Stimulated activated CD8-positive, alpha-beta memory T cell treated with anti-CD3 and anti-CD28 coated beads, Interleukin-2, amount 100 ng/mL, for 1 hour (primary cell): ENCODE results near the gene MYO1F.
"Not testable (repeated sequence)": the region's sequence is repeated elsewhere in the genome, so short reads cannot be mapped to it uniquely, and the experiment has no call there.

Source experiments
- DNase-seq, 2 donors: peaks; one replicate each; pipeline ENCODE4 v3.0.0-alpha.2; 2020; ENCODE audit warnings: low read depth in 2 of 2

MYO1F gene

GRCh38 chr19:8564866-8565265 is 12.4 kb downstream of the MYO1F start:
- not testable (repeated sequence) for DNase-seq

GRCh38 chr19:8561075-8561764 is 16.0 kb downstream of the MYO1F start:
- no peak for DNase-seq

DNA sequence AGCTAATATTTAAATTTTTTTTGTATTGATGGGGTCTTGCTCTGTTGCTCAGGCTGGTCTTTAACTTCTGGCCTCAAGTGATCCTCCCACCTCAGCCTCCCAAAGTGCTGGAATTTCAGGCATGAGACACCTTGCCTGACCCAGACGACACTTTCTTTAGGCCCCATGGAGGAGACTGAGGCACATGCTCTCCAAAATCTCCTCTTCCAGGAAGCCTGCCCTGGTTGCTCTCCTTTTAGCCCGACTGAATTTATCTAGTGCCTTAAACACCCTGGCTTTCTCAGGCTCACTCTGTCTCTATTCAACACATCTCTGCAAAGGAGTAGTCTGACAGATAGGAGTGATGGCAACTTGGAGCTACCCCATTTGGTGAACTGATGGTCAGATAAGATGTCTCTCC is 18.9 kb downstream of the MYO1F start:
- no peak for DNase-seq

- DNase-seq: no peak
These were observed 19.5 kb downstream of the MYO1F start for GRCh38 chr19:8557642-8558238.

DNA sequence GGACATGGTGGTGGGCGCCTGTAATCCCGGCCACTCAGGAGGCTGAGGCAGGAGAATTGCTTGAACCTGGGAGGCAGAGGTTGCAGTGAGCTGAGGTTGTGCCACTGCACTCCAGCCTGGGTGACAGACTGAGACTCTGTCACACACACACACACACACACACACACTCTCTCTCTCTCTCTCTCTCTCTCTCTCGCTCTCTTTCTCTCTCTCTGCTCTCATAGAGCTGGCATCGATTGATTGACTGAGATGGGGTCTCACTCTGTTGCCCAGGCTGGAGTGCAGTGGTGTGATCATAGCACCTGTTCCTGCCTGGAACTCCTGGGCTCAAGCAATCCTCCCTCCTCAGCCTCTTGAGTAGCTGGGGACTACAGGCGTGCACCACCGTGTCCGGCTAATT is 23.5 kb downstream of the MYO1F start:
- DNase-seq: not testable (repeated sequence)

DNA sequence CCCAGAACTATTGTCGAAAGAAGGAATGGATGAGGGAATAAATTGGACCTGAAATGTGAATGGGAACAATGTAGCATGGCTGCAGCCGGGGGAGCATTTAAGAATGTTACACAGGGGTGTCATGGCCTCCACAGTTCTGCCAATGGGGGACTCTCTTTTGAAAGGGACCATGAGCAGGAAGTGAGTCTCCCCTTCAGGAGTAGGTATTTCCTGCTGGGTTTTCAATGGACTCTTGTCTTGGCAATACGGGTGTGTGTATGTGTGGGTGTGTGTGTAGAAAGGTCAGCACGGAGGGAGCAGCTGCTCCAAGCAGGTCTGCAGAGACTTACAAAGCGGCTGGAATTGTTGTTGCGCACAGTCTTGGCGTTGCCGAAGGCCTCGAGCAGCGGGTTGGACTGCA is 24.4 kb downstream of the MYO1F start:
- no peak for DNase-seq

- DNase-seq: no peak
These were observed 27.2 kb downstream of the MYO1F start for GRCh38 chr19:8550070-8550469.

GRCh38 chr19:8545743-8546142 is 31.5 kb downstream of the MYO1F start:
- DNase-seq: no peak

DNA sequence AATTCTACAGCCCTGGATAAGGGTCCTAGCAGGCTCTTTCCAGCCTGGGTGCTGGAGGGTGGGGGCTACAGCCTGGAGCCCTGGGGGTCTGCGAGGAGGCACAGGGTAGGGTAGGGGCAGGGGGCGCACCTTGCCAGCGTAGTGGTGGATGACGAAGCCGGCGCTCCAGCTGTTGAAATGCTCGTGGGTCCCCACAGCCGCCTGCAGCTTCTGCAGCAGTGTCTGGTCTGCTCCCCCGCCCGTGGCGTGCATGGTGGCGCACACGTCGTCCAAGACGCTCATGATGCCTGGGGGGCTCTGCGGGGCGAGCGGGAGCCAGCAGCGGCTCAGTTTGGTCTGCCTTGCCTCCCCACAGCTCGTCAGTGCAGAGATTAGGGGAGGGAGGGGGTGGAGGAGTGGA is 33.1 kb downstream of the MYO1F start:
- no peak for DNase-seq

DNA sequence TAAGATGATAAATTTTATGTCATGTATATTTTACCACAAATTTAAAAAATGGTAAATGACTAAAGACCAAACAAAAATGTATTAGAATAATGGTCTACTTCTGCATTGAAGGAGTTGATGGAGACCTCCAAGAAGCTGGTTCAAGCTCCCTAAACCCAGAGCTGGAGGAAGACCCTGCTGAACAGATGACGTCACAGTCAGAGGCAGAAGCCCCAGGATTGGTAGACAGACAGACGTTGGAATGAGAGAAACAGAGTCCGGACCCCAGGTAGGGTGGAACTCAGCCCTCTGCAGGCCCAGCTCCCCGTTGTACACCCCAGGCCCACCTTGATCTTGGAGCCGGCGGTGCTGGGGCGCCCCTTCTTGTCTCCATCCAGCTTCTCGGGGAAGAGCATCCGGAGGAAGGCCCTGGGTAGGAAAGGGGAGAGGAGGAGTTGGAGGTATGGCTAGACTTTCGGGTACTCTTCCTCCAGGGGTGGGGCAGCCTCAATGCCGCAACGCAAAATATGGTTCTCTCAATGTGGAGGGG is 37.6 kb downstream of the MYO1F start:
- no peak for DNase-seq

GRCh38 chr19:8537099-8537498 is 40.1 kb downstream of the MYO1F start:
- no peak for DNase-seq

DNA sequence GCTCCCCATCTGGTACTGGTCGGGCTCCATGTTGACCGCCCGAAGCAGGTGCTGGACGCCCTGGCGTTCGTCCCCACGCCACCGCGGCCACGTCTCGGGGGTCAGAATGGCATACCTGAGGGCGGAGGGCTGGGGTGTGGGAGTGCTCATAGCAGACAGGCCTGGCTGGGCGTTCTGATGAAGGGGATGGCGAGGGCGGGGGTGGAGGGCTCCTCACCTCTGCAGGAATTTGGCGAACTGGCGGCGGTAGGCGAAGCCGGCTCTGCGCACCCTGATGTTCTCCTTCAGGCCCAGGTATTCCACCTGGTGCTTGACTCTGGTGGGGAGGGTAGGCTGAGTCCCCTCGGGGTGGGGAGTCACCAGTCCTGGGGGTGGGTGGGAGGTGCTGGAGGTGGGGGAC is 41.0 kb downstream of the MYO1F start:
- no peak for DNase-seq

DNA sequence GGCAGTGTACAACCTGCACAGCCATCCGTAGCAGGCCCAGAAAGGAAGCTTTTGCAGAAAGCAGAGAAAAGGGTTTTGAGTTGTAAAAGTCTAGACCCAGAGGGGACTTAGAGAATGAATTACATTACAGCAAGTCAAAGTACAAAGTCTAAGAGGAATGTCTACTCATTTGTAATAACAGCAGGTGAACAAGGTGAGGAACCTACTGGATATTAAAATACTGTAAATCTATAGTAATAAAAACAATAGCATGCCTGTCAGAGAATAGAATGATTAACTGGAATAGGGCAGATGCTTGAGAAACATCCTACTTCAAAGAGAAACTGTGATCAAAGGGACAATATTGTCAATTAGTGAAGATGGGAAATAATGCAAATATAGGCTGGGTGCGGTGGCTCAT is 45.0 kb downstream of the MYO1F start:
- no peak for DNase-seq

DNA sequence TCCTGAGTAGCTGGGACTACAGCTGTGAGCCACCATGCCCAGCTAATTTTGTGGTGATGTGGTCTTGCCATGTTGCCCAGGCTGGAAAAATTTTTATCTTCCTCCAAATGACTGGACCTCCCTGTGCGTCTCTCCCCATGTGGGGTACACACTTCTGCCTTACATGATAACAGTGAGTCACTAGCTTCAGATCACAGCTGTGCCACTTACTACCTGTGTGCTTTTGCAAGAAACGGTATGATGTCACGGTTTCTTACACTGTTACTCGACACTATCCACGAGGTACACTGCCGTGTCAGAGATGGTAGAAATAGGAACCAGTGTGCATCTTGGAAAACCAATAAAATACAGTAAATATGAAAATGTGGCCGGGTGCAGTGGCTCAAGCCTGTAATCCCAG is 45.8 kb downstream of the MYO1F start:
- DNase-seq: no peak

DNA sequence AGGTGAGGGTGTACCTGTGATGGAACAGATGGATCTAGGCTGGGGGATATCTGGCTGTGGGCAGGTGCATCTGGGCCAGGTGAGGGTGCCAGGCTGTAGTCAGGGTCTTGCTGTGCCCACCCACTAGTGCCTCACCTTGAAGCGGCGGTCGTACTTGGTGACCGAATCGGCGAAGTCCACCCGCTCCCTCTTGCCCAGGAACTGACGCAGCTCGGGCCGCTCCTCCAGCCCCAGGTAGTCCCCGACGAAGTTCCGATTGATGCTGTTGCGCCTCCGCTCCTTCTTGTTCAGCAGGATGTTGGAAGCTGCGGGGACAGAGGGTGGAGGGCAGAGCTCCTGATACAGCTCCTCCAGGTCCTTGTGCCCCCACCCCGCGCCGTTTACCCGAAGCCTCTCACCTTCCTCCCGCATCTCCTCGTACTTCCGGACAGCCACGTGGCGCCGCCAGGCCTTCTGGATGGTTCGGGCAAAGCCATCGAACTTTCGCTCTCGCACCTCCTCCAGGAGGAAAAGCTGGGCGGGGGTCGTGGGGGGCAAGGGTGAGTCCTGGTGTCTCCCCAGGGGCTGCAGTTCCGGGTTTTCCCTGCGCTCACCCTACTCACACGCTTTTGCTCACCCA is 47.1 kb downstream of the MYO1F start:
- no peak for DNase-seq

GRCh38 chr19:8529369-8530006 is 47.8 kb downstream of the MYO1F start:
- DNase-seq: no peak

DNA sequence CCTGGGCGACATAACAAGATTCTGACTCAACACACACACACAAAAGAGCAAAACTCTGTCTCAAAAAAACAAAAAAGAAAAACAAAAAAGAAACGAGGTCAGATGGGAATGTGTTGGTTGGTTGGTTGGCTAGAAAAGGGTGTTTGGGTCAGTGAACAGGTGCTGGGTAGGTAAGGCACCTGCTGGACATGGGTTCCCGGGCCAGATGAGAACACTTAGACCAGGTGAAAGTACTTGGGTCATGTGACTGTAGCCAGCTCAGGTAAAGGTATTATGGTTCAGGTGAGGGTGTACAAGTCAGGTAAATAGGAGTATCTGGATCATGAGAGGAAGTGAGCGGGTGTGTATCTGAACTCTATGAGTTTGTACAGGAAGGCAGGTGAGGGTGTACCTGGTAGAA is 48.7 kb downstream of the MYO1F start:
- no peak for DNase-seq

DNA sequence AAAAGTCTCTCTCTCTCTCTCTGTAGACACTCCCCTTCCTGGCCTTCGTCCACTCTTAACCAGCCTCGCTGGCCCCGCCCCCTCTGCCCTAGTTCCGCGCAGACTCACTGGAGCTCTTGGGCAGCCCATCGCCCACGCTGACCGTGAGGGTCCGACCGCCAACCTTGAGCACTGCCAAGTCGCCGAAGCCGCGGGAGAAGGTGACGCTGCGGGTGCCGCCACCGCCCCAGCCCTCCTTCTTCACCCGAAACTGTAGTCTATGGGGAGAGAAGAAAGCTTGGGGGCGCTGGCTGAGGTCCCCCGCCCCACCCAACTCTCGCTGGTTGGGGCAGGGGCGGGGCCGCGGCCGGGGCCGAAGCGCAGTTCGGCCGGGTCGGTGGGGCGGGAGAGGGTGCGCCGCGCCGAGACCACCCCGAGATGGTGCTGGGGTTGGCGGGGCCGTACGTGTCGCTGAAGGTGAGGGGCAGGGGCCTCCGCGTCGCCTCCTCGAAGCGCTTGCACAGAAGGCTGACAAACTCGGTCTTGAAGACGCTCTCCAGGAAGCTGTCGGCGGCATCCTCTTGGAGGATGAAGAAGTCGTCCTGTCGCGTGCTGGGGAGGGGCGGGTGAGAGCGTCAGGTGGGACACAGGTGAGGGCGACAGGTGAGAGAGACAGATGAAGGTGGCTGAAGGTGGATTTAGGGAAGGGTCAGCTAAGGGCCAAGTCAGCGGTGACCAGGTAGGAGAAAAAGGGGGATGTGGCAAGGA is 50.7 kb downstream of the MYO1F start:
- no peak for DNase-seq

DNA sequence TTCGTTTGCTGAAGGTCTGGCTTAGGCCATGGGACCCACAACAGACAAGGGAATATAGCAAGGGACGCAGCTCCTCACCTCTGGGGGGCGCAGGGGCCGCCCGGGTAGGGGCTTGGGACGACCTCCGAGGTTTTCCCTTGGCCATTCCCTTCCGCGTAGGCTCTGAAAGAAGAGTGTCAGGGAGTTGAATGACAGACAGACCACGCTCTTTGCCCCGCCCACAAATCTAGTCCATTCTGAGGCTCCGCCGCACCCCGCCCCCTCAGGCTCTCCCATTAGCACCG is 51.9 kb downstream of the MYO1F start:
- no peak for DNase-seq

DNA sequence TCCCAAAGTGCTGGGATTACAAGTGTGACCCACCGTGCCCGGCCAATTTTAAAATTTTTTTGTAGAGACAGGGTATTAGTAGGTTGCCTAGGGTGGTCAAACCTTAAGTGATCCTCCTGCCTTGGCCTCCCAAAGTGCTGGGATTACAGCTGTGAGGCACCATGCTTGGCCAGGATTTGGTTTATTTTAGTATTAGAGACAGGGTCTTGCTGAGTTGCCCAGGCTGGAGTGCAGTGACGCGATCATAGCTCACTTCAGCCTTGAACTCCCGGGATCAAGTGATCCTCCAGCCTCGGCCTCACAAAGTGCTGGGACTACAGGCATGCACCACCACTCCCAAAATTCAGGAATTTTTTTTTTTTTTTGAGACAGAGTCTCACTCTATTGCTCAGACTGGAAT is 57.9 kb downstream of the MYO1F start:
- DNase-seq: no peak

GRCh38 chr19:8518536-8518935 is 58.7 kb downstream of the MYO1F start:
- no peak for DNase-seq
